ENCODE data around the gene KIF18A. TPM values are rescaled to one million over a fixed set of nuclear protein-coding genes. Genes with fewer than 3 reads are reported as not detected.
"Not testable (repeated sequence)": the region's sequence is repeated elsewhere in the genome, so short reads cannot be mapped to it uniquely, and the experiment has no call there.

Gene KIF18A
- total RNA-seq, 2 donors from 2014 or later, result 4.1 to 10.2 TPM

DNA sequence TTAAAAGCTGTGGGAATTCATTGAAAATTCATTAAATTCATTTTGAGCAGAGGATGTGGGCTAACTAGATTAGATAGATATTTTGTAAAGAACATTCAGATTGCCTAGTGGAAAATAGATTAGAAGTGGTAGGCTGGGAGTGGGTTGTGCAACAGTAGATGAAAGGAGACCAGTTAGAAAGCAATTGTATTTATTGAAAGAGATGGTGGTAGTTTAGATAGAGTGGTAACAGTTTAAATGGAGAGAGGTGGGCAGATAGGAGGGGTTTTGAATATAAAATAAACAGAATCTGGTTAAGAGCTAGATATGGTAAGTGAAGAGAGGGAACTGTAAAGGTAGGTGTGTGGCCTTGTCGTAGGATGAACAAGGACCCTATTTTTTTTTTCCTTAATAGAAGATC lies 34.8 kb upstream of the KIF18A start:
- Histone ChIP-seq H3K27ac (no peak overlapping the region), H3K4me3 (no peak overlapping the region), H3K9me3 (no peaks in the 10 kb centered on the region), H3K4me1 (no peaks in the 10 kb centered on the region), H3K9ac (ENCODE audit: low read depth in 2 of 2, low read length in 2 of 2) (no peak overlapping the region), H3K36me3 (no peaks in the 10 kb centered on the region), H3K27me3 (no peaks in the 10 kb centered on the region)
- TF ChIP-seq CTCF (IDR thresholded peaks at IDR 0.05), result no peak
- no peak for DNase-seq
- intact Hi-C loops (cut with DNase I), result no loop called here

DNA sequence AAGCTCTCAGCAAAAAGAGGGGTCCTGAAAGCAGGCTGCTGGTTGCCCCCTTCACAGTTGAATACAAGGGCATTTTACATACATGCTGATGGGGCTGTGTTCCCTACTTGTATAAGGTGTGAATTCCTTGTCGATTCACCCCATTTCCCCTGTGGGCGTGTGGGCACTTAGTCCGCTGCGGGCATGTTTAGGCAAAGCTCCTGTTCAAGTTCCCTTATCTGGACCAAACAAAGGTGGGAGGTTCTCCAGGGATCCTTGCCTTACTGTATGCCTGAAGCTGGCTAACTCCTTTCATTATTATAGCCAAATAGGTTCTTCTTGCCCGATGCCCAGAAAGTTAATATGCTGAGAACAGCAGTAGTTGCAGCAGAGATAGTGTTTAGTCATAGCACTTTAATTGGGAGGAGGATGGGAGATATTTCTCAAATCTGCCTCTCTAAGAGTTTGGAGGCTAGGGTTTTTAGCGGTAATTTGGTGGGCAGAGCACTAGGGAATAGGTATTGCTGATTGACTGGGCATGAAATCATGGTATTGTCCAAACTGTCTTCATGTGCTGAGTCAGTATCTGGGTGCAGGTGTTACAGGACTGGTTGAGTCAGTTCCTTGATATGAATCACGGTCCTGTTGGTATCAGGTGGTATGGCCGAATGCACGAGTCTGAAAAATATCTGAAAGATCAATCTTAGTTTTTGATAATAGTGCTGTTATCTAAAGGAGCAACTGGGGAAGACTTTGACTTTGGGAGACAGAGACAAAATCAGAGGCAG lies 32.9 kb upstream of the KIF18A start:
- Histone ChIP-seq H3K36me3 (no peaks in the 10 kb centered on the region), H3K4me3 (no peak overlapping the region), H3K4me1 (no peaks in the 10 kb centered on the region), H3K27me3 (no peaks in the 10 kb centered on the region), H3K27ac (no peak overlapping the region), H3K9ac (ENCODE audit: low read depth in 2 of 2, low read length in 2 of 2) (no peak overlapping the region), H3K9me3 (no peaks in the 10 kb centered on the region)
- no peak for TF ChIP-seq CTCF (IDR thresholded peaks at IDR 0.05)
- intact Hi-C loops (cut with DNase I), result no loop called here
- no peak for DNase-seq

DNA sequence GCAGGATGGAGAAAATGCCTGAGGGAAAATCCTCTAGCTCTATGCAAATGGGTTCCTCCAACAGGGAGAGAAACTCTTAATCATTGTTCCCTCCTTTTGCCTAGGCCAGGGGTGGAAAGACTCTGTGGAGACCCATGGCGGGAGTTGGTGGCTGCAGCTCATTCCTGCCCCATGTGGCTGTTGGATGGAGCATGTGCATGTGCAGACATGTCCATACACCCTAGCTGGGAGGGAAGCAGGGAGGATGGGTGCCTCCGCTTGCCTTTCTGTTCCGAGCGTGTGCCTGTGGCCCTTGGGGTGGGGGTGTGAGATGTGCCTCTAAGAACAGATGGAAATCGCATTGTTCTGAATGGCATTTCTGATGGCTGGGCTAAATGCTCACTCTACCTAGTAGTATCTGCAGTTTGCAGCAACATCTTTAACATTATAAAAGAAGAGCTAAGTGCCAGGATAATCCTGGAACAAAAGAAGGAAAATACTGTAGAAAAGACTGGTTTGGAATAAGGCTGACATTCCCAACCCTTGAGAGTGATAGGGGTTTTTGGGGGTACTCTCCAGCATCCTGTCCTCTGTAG lies 32.0 kb upstream of the KIF18A start:
- intact Hi-C loops (cut with DNase I), result no loop called here
- no peak for TF ChIP-seq CTCF (IDR thresholded peaks at IDR 0.05)
- no peaks in the 10 kb centered on the region for H3K27me3 ChIP-seq
- no peak overlapping the region for H3K4me3 ChIP-seq
- no peaks in the 10 kb centered on the region for H3K4me1 ChIP-seq
- no peak overlapping the region for H3K27ac ChIP-seq
- no peaks in the 10 kb centered on the region for H3K36me3 ChIP-seq
- H3K9ac ChIP-seq (ENCODE audit: low read depth in 2 of 2, low read length in 2 of 2), result no peak overlapping the region
- no peaks in the 10 kb centered on the region for H3K9me3 ChIP-seq
- no peak for DNase-seq

- Histone ChIP-seq H3K27ac (no peak overlapping the region), H3K4me1 (no peaks in the 10 kb centered on the region), H3K9ac (ENCODE audit: low read depth in 2 of 2, low read length in 2 of 2) (no peak overlapping the region), H3K9me3 (no peaks in the 10 kb centered on the region), H3K4me3 (no peak overlapping the region), H3K36me3 (no peaks in the 10 kb centered on the region), H3K27me3 (no peaks in the 10 kb centered on the region)
- TF ChIP-seq CTCF (IDR thresholded peaks at IDR 0.05), result no peak
- intact Hi-C loops (cut with DNase I), result no loop called here
- DNase-seq, result no peak
Observed at GRCh38 chr11:28137832-28138231, 29.9 kb upstream of the KIF18A start.

DNA sequence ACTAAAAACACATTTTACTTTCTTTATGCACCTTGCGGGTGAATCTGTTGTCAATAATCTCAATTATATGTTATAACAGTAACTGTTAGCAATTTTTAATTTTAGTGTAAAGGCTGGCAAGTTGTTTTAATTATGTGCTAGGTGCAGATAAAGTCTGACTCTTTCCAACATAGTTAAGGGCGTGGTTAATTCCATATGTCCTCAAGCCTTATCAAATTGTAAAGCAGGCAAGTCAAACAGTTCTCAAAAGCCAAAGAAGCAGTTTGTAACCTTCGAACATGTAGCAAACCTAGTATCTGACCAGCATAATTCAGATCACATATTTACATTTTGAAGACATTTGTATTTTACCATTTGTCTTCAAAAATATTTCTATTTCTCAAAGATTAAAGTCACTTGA lies 29.4 kb upstream of the KIF18A start:
- Histone ChIP-seq H3K36me3 (no peaks in the 10 kb centered on the region), H3K4me1 (no peaks in the 10 kb centered on the region), H3K4me3 (no peak overlapping the region), H3K9ac (ENCODE audit: low read depth in 2 of 2, low read length in 2 of 2) (no peak overlapping the region), H3K27me3 (no peaks in the 10 kb centered on the region), H3K27ac (no peak overlapping the region), H3K9me3 (no peaks in the 10 kb centered on the region)
- no peak for DNase-seq
- intact Hi-C loops (cut with DNase I), result no loop called here
- no peak for TF ChIP-seq CTCF (IDR thresholded peaks at IDR 0.05)

DNA sequence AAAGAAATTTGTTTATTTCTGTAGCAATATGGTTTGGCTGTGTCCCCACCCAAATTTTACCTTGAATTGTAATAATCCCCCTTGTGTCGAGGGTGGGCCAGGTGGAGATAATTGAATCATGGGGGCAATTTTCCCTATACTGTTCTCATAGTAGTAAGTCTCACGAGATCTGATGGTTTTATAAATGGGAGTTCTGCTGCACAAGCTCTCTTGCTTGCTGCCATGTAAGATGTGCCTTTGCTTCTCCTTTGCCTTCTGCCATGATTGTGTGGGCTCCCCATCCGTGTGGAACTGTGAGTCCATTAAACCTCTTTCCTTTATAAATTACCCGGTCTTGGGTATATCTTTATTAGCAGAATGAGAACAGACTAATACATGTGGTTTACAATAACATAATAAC lies 28.2 kb upstream of the KIF18A start:
- H3K27me3 ChIP-seq; H3K9me3 ChIP-seq; DNase-seq; H3K27ac ChIP-seq; H3K36me3 ChIP-seq; H3K4me3 ChIP-seq; H3K4me1 ChIP-seq; H3K9ac ChIP-seq (ENCODE audit: low read depth in 2 of 2, low read length in 2 of 2); intact Hi-C loops (cut with DNase I): not testable (repeated sequence)
